ENCODE results near the gene ASTN2.
"Not testable (repeated sequence)": the region's sequence is repeated elsewhere in the genome, so short reads cannot be mapped to it uniquely, and the experiment has no call there.

The ASTN2 gene

GRCh38 chr9:117072216-117072615 lies 342.6 kb downstream of the ASTN2 start:
- DNase-seq = no peak

- not testable (repeated sequence) for DNase-seq
Measured at GRCh38 chr9:117071673-117072207, 343.1 kb downstream of the ASTN2 start.

- no peak for DNase-seq
Measured at GRCh38 chr9:117063721-117064471, 351.0 kb downstream of the ASTN2 start.

GRCh38 chr9:117060963-117061362 lies 353.9 kb downstream of the ASTN2 start:
- no peak for DNase-seq

- no peak for DNase-seq
Measured at GRCh38 chr9:117050007-117050406, 364.9 kb downstream of the ASTN2 start.

- DNase-seq = no peak
Measured at GRCh38 chr9:117046666-117047327, 368.1 kb downstream of the ASTN2 start.

- no peak for DNase-seq
Measured at GRCh38 chr9:117044241-117044640, 370.6 kb downstream of the ASTN2 start.

GRCh38 chr9:117043159-117043558 lies 371.7 kb downstream of the ASTN2 start:
- DNase-seq = no peak

GRCh38 chr9:117035546-117035945 lies 379.3 kb downstream of the ASTN2 start:
- DNase-seq = no peak

- peak in 1 of 4 experiments; percentile 10 for DNase-seq
Measured at GRCh38 chr9:117034866-117035265, 380.0 kb downstream of the ASTN2 start.

- no peak for DNase-seq
Measured at GRCh38 chr9:117030254-117030768, 384.5 kb downstream of the ASTN2 start.

- DNase-seq = no peak
Measured at GRCh38 chr9:117029341-117029740, 385.5 kb downstream of the ASTN2 start.

GRCh38 chr9:117028103-117028858 lies 386.6 kb downstream of the ASTN2 start:
- no peak for DNase-seq

GRCh38 chr9:117021906-117022305 lies 393.0 kb downstream of the ASTN2 start:
- no peak for DNase-seq

GRCh38 chr9:117018966-117019617 lies 395.8 kb downstream of the ASTN2 start:
- no peak for DNase-seq

- DNase-seq = no peak
Measured at GRCh38 chr9:117017414-117017985, 397.4 kb downstream of the ASTN2 start.

- DNase-seq = no peak
Measured at GRCh38 chr9:117014061-117014460, 400.8 kb downstream of the ASTN2 start.

GRCh38 chr9:117013440-117013995 lies 401.3 kb downstream of the ASTN2 start:
- DNase-seq = no peak

- no peak for DNase-seq
Measured at GRCh38 chr9:117010061-117010460, 404.8 kb downstream of the ASTN2 start.

GRCh38 chr9:117008876-117009275 lies 406.0 kb downstream of the ASTN2 start:
- DNase-seq = no peak

- no peak for DNase-seq
Measured at GRCh38 chr9:117008461-117008860, 406.4 kb downstream of the ASTN2 start.

GRCh38 chr9:117002686-117003085 lies 412.2 kb downstream of the ASTN2 start:
- no peak for DNase-seq

Data from suppressor macrophage (primary cell).